ENCODE data around the gene ETV3.

DNA sequence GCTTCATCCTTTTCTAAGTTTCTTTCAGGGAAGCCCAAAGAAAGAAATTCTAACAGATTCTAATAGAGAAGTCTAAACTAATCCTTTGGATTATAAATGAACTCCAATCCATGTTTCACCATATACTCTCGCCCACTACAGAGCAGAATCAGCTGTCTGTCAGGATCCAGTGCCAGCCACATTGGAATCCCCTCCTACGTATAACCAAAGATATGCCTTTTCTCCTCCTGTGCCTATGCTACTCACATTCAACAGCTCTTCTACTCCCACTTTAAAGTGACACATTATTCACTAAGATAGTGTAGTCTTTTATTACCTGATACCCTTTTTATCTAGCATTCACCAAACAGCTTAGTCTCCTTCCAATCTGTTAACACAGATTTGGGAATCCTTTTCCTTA is 3.1 kb downstream of the ETV3 start:
- no peak for TF ChIP-seq POLR2A (IDR thresholded peaks at IDR 0.05)
- TF ChIP-seq, protein P1, sequence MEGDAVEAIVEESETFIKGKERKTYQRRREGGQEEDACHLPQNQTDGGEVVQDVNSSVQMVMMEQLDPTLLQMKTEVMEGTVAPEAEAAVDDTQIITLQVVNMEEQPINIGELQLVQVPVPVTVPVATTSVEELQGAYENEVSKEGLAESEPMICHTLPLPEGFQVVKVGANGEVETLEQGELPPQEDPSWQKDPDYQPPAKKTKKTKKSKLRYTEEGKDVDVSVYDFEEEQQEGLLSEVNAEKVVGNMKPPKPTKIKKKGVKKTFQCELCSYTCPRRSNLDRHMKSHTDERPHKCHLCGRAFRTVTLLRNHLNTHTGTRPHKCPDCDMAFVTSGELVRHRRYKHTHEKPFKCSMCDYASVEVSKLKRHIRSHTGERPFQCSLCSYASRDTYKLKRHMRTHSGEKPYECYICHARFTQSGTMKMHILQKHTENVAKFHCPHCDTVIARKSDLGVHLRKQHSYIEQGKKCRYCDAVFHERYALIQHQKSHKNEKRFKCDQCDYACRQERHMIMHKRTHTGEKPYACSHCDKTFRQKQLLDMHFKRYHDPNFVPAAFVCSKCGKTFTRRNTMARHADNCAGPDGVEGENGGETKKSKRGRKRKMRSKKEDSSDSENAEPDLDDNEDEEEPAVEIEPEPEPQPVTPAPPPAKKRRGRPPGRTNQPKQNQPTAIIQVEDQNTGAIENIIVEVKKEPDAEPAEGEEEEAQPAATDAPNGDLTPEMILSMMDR (IDR thresholded peaks at IDR 0.05) = no peak
- no peak for TF ChIP-seq POLR2AphosphoS5 (IDR thresholded peaks at IDR 0.05)
- TF ChIP-seq EP300 (IDR thresholded peaks at IDR 0.05) = no peak

Measured in gastroesophageal sphincter (tissue), 3 donors.